Measurements from ENCODE around the gene TNS1. TPM values are rescaled to one million over a fixed set of nuclear protein-coding genes. Genes with fewer than 3 reads are reported as not detected.

Gene TNS1
- total RNA-seq, 1 donor from 2014 or later, result 219 TPM

GRCh38 chr2:217951521-217952247 lies 51.1 kb downstream of the TNS1 start:
- no peak for TF ChIP-seq CTCF (IDR thresholded peaks at IDR 0.05; ENCODE audit: insufficient read depth, low read depth, low read length)
- TF ChIP-seq EZH2 (IDR thresholded peaks at IDR 0.05; ENCODE audit: insufficient read depth, low read length), result no peak
- no peak overlapping the region for H2AFZ ChIP-seq (ENCODE audit: low read depth, low read length)
- H3K27ac ChIP-seq (ENCODE audit: low read depth, low read length), result no peak overlapping the region

DNA sequence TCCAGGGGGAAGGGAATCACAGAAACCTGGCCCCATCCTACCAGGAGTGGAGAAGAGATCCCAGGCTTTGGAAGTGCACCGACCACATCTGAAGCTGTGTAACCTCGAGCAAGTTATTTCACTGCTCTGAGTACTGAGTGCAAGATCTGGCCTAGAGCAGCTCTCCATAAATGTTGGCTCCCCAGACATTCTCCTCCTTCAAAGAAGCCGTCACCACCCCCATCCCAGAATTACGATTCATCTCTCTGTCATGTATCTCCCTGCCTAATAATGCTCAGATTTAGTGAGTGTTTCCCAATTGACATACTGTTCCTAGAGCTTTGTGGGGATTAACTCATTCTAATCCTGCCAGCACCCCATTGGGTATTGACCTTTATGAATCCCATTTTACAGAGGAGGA lies 51.7 kb downstream of the TNS1 start:
- Histone ChIP-seq H3K9ac (ENCODE audit: low read length) (no peak overlapping the region), H3K4me3 (ENCODE audit: insufficient read depth, low read depth, low read length) (no peak overlapping the region), H3K36me3 (ENCODE audit: insufficient read depth, low read length) (peaks cover 2% of the 10 kb centered on the region), H3K79me2 (ENCODE audit: insufficient read depth, low read length) (peaks cover 62% of the 10 kb centered on the region), H2AFZ (ENCODE audit: low read depth, low read length) (no peak overlapping the region), H3K4me1 (ENCODE audit: insufficient read depth, low read length) (no peaks in the 10 kb centered on the region), H3K27me3 (ENCODE audit: insufficient read depth, low read length) (no peaks in the 10 kb centered on the region), H3K4me2 (ENCODE audit: low read length) (no peak overlapping the region), H3K27ac (ENCODE audit: low read depth, low read length) (no peak overlapping the region), H3K9me3 (ENCODE audit: insufficient read depth, low read depth, low read length) (no peaks in the 10 kb centered on the region), H4K20me1 (ENCODE audit: insufficient read depth, low read length) (peaks cover 86% of the 10 kb centered on the region)
- Mint-ChIP-seq H3K27me3 (ENCODE audit: low read depth, unreplicated experiment) (peaks cover 3% of the 10 kb centered on the region), H3K9me3 (ENCODE audit: unreplicated experiment) (no peaks in the 10 kb centered on the region), H3K27ac (ENCODE audit: unreplicated experiment) (peak overlapping the region; percentile 21), H3K4me3 (ENCODE audit: unreplicated experiment) (peak overlapping the region; percentile 6), H3K36me3 (ENCODE audit: low read depth, unreplicated experiment) (peaks cover 28% of the 10 kb centered on the region), H3K4me1 (ENCODE audit: low read depth, unreplicated experiment) (peaks cover 39% of the 10 kb centered on the region)
- TF ChIP-seq EZH2 (IDR thresholded peaks at IDR 0.05; ENCODE audit: insufficient read depth, low read length) (no peak), CTCF (IDR thresholded peaks at IDR 0.05; ENCODE audit: insufficient read depth, low read depth, low read length) (no peak)
- DNase-seq (ENCODE audit: low read depth) (no peak), FAIRE-seq (no peak)

More at GRCh38 chr2:217951521-217952247, 51.1 kb downstream of the TNS1 start:
- H3K9ac ChIP-seq (ENCODE audit: low read length), result no peak overlapping the region
- peaks cover 33% of the 10 kb centered on the region for H3K36me3 Mint-ChIP-seq (ENCODE audit: low read depth, unreplicated experiment)
- no peak overlapping the region for H3K4me3 ChIP-seq (ENCODE audit: insufficient read depth, low read depth, low read length)
- H3K9me3 Mint-ChIP-seq (ENCODE audit: unreplicated experiment), result no peaks in the 10 kb centered on the region
- H3K9me3 ChIP-seq (ENCODE audit: insufficient read depth, low read depth, low read length), result no peaks in the 10 kb centered on the region
- H3K4me1 Mint-ChIP-seq (ENCODE audit: low read depth, unreplicated experiment), result peaks cover 44% of the 10 kb centered on the region
- peaks cover 86% of the 10 kb centered on the region for H4K20me1 ChIP-seq (ENCODE audit: insufficient read depth, low read length)
- DNase-seq (ENCODE audit: low read depth) (no peak), FAIRE-seq (no peak)
- peaks cover 2% of the 10 kb centered on the region for H3K27me3 Mint-ChIP-seq (ENCODE audit: low read depth, unreplicated experiment)
- H3K27ac Mint-ChIP-seq (ENCODE audit: unreplicated experiment), result peak overlapping the region; percentile 21
- no peak overlapping the region for H3K4me2 ChIP-seq (ENCODE audit: low read length)
- no peak overlapping the region for H3K4me3 Mint-ChIP-seq (ENCODE audit: unreplicated experiment)
- no peaks in the 10 kb centered on the region for H3K27me3 ChIP-seq (ENCODE audit: insufficient read depth, low read length)
- no peaks in the 10 kb centered on the region for H3K4me1 ChIP-seq (ENCODE audit: insufficient read depth, low read length)
- peaks cover 62% of the 10 kb centered on the region for H3K79me2 ChIP-seq (ENCODE audit: insufficient read depth, low read length)
- H3K36me3 ChIP-seq (ENCODE audit: insufficient read depth, low read length), result peaks cover 2% of the 10 kb centered on the region

GRCh38 chr2:217950401-217950871 lies 52.4 kb downstream of the TNS1 start:
- Histone ChIP-seq H3K4me3 (ENCODE audit: insufficient read depth, low read depth, low read length) (no peak overlapping the region), H3K4me2 (ENCODE audit: low read length) (no peak overlapping the region), H3K36me3 (ENCODE audit: insufficient read depth, low read length) (peaks cover 2% of the 10 kb centered on the region), H3K79me2 (ENCODE audit: insufficient read depth, low read length) (peaks cover 65% of the 10 kb centered on the region), H3K9me3 (ENCODE audit: insufficient read depth, low read depth, low read length) (no peaks in the 10 kb centered on the region), H2AFZ (ENCODE audit: low read depth, low read length) (no peak overlapping the region), H4K20me1 (ENCODE audit: insufficient read depth, low read length) (peaks cover 88% of the 10 kb centered on the region), H3K27me3 (ENCODE audit: insufficient read depth, low read length) (no peaks in the 10 kb centered on the region), H3K4me1 (ENCODE audit: insufficient read depth, low read length) (no peaks in the 10 kb centered on the region), H3K9ac (ENCODE audit: low read length) (no peak overlapping the region), H3K27ac (ENCODE audit: low read depth, low read length) (no peak overlapping the region)
- Mint-ChIP-seq H3K27me3 (ENCODE audit: low read depth, unreplicated experiment) (peaks cover 3% of the 10 kb centered on the region), H3K4me3 (ENCODE audit: unreplicated experiment) (no peak overlapping the region), H3K36me3 (ENCODE audit: low read depth, unreplicated experiment) (peaks cover 23% of the 10 kb centered on the region), H3K4me1 (ENCODE audit: low read depth, unreplicated experiment) (peaks cover 38% of the 10 kb centered on the region), H3K27ac (ENCODE audit: unreplicated experiment) (peak overlapping the region; percentile 77), H3K9me3 (ENCODE audit: unreplicated experiment) (no peaks in the 10 kb centered on the region)
- DNase-seq (ENCODE audit: low read depth), result no peak
- TF ChIP-seq CTCF (IDR thresholded peaks at IDR 0.05; ENCODE audit: insufficient read depth, low read depth, low read length), result no peak
- TF ChIP-seq EZH2 (IDR thresholded peaks at IDR 0.05; ENCODE audit: insufficient read depth, low read length), result no peak
- FAIRE-seq, result no peak
